Sigmoid colon (tissue), 4 donors: ENCODE data around the gene ATF6.

Experiments
- EP300 ChIP-seq, 4 donors: sonication (generic); formaldehyde crosslinking; IDR thresholded peaks; one replicate each; pipeline ENCODE4 v1.6.1; 2017; ENCODE audit warnings: antibody characterized with exemption in 4 of 4
- TF ChIP-seq, protein P1 (sequence below), 4 experiments: fragments of 450-650 bp in 3 of 4; fragments of 200-600 bp in 1 of 4; IDR thresholded peaks; one replicate each; pipeline ENCODE4 v1.5.1; 2016 to 2019; ENCODE audit warnings: antibody characterized with exemption in 4 of 4, mild to moderate bottlenecking in 3 of 4, moderate library complexity in 2 of 4

- TF ChIP-seq, protein P1, sequence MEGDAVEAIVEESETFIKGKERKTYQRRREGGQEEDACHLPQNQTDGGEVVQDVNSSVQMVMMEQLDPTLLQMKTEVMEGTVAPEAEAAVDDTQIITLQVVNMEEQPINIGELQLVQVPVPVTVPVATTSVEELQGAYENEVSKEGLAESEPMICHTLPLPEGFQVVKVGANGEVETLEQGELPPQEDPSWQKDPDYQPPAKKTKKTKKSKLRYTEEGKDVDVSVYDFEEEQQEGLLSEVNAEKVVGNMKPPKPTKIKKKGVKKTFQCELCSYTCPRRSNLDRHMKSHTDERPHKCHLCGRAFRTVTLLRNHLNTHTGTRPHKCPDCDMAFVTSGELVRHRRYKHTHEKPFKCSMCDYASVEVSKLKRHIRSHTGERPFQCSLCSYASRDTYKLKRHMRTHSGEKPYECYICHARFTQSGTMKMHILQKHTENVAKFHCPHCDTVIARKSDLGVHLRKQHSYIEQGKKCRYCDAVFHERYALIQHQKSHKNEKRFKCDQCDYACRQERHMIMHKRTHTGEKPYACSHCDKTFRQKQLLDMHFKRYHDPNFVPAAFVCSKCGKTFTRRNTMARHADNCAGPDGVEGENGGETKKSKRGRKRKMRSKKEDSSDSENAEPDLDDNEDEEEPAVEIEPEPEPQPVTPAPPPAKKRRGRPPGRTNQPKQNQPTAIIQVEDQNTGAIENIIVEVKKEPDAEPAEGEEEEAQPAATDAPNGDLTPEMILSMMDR (IDR thresholded peaks at IDR 0.05), result no peak
- no peak for TF ChIP-seq EP300 (IDR thresholded peaks at IDR 0.05)
These were observed 170.7 kb downstream of the ATF6 start for GRCh38 chr1:161936786-161937185.
